Measurements from ENCODE around the gene ALPK3. TPM values are rescaled to one million over a fixed set of nuclear protein-coding genes. Genes with fewer than 3 reads are reported as not detected.

ALPK3 gene
- total RNA-seq, 1 experiment from 2014 or later, result 2.0 TPM

GRCh38 chr15:84821501-84822021 is 4.4 kb downstream of the ALPK3 start:
- H4K20me1 ChIP-seq (ENCODE audit: insufficient read depth), result no peaks in the 10 kb centered on the region
- H3K9me2 ChIP-seq (ENCODE audit: insufficient read depth), result no peaks in the 10 kb centered on the region
- no peaks in the 10 kb centered on the region for H3K9me3 ChIP-seq (ENCODE audit: control insufficient read depth in 1 of 2, insufficient read depth in 1 of 2, low read depth in 1 of 2, low read length in 2 of 2)
- H3K9ac ChIP-seq (ENCODE audit: low read length), result no peak overlapping the region
- ChIA-PET RAD21 (ENCODE audit: low non-redundant PET in 1 of 2, low total read pairs in 2 of 2, uncharacterized antibody in 2 of 2, unreplicated experiment in 2 of 2) (no interaction called here), POLR2A (no interaction called here), CTCF (no interaction called here)
- intact Hi-C loops (cut with micrococcal nuclease), result loop anchor here (10.0 kb wide), 1 partner anchor 227 kb away; no protein-coding TSS in a partner anchor
- H3K27ac ChIP-seq (ENCODE audit: low read depth, low read length), result no peak overlapping the region
- H3K79me2 ChIP-seq (ENCODE audit: insufficient read depth, low read length), result no peaks in the 10 kb centered on the region
- DNase-seq (ENCODE audit: low read depth, low spot score) (no peak), ATAC-seq (no peak)
- H3K27me3 ChIP-seq (ENCODE audit: insufficient read depth, low read length), result no peaks in the 10 kb centered on the region
- no peaks in the 10 kb centered on the region for H3K36me3 ChIP-seq (ENCODE audit: control insufficient read depth in 1 of 2, insufficient read depth in 2 of 2, low read length in 2 of 2)
- H3K4me1 ChIP-seq (ENCODE audit: control insufficient read depth in 1 of 2, insufficient read depth in 2 of 2, low read length in 2 of 2), result peaks cover 14 to 29% of the 10 kb centered on the region in 2 experiments; a peak in 3 of 4 replicates
- TF ChIP-seq RAD21 (IDR thresholded peaks at IDR 0.05; ENCODE audit: low read depth) (peak; percentile 34), FOSL1 (IDR thresholded peaks at IDR 0.05; ENCODE audit: low read depth) (no peak)
- BruUV-seq (replicated peaks), result no TSS peak
- no peak overlapping the region for H3K4me2 ChIP-seq (ENCODE audit: low read length)
- no peak overlapping the region for H2AFZ ChIP-seq (ENCODE audit: low read depth, low read length, poor library complexity, severe bottlenecking)
- H3K4me3 ChIP-seq (replicated peaks in 1 of 2; ENCODE audit: low read depth in 1 of 2, low read length in 2 of 2), result no peak overlapping the region

GRCh38 chr15:84822653-84823281 is 5.6 kb downstream of the ALPK3 start:
- no peak overlapping the region for H3K9ac ChIP-seq (ENCODE audit: low read length)
- CTCF ChIA-PET, result interaction anchor here (0.6 to 1.5 kb wide), 3 partner anchors 47 to 105 kb away, joined by 3 to 4 read pairs (median 4); no protein-coding TSS in a partner anchor
- H3K4me2 ChIP-seq (ENCODE audit: low read length), result no peak overlapping the region
- RAD21 ChIA-PET (ENCODE audit: low non-redundant PET in 1 of 2, low total read pairs in 2 of 2, uncharacterized antibody in 2 of 2, unreplicated experiment in 2 of 2), result no interaction called here
- no peak overlapping the region for H3K4me3 ChIP-seq (replicated peaks in 1 of 2; ENCODE audit: low read depth in 1 of 2, low read length in 2 of 2)
- peaks cover 12 to 29% of the 10 kb centered on the region in 2 experiments; a peak in 3 of 4 replicates for H3K4me1 ChIP-seq (ENCODE audit: control insufficient read depth in 1 of 2, insufficient read depth in 2 of 2, low read length in 2 of 2)
- H3K9me3 ChIP-seq (ENCODE audit: control insufficient read depth in 1 of 2, insufficient read depth in 1 of 2, low read depth in 1 of 2, low read length in 2 of 2), result no peaks in the 10 kb centered on the region
- no peak overlapping the region for H3K27ac ChIP-seq (ENCODE audit: low read depth, low read length)
- no peaks in the 10 kb centered on the region for H4K20me1 ChIP-seq (ENCODE audit: insufficient read depth)
- ATAC-seq (no peak), DNase-seq (ENCODE audit: low read depth, low spot score) (no peak)
- no peaks in the 10 kb centered on the region for H3K36me3 ChIP-seq (ENCODE audit: control insufficient read depth in 1 of 2, insufficient read depth in 2 of 2, low read length in 2 of 2)
- no peak for TF ChIP-seq EZH2phosphoT487 (IDR thresholded peaks at IDR 0.05; ENCODE audit: borderline replicate concordance)
- TF ChIP-seq TCF7L2 (IDR thresholded peaks at IDR 0.05; ENCODE audit: borderline replicate concordance, extremely low read depth, insufficient read depth, insufficient read length), result no peak
- TF ChIP-seq POLR2A (IDR thresholded peaks at IDR 0.05; ENCODE audit: borderline replicate concordance, extremely low read depth, insufficient read depth, insufficient read length), result no peak
- no peaks in the 10 kb centered on the region for H3K27me3 ChIP-seq (ENCODE audit: insufficient read depth, low read length)
- no peaks in the 10 kb centered on the region for H3K9me2 ChIP-seq (ENCODE audit: insufficient read depth)
- H2AFZ ChIP-seq (ENCODE audit: low read depth, low read length, poor library complexity, severe bottlenecking), result no peak overlapping the region
- intact Hi-C loops (cut with micrococcal nuclease), result loop anchor here (10.0 kb wide), 1 partner anchor 228 kb away; no protein-coding TSS in a partner anchor
- POLR2A ChIA-PET, result no interaction called here
- no TSS peak for BruUV-seq (replicated peaks)
- H3K79me2 ChIP-seq (ENCODE audit: insufficient read depth, low read length), result no peaks in the 10 kb centered on the region
